NT2/D1 (cell line): ENCODE data around the gene MSH6.

ENCODE experiments used
- DNase-seq: peaks from one replicate; pipeline ENCODE4 v3.0.0-alpha.2; 2011; ENCODE audit warnings: low read depth, low spot score
- H3K27me3 ChIP-seq: 2 replicates; pipeline ENCODE4 v1.6.0; 2011; ENCODE audit warnings: mild to moderate bottlenecking; ENCODE audit not compliant: insufficient read length, insufficient read depth
- H3K36me3 ChIP-seq: 2 replicates; pipeline ENCODE4 v1.6.1; 2011; ENCODE audit warnings: mild to moderate bottlenecking, low read length, mixed read lengths; ENCODE audit not compliant: insufficient read depth, insufficient read length
- H3K4me1 ChIP-seq: 2 replicates; pipeline ENCODE4 v1.5.1; 2011; ENCODE audit not compliant: insufficient read depth, insufficient read length
- H3K4me3 ChIP-seq: 2 replicates; pipeline ENCODE4 v1.5.1; 2011; ENCODE audit warnings: low read depth; ENCODE audit not compliant: insufficient read length
- H3K9ac ChIP-seq: 2 replicates; pipeline ENCODE4 v1.6.0; 2011; ENCODE audit warnings: low read depth; ENCODE audit not compliant: insufficient read length
- H3K9me3 ChIP-seq: 2 replicates; pipeline ENCODE4 v1.5.1; 2011; ENCODE audit warnings: mild to moderate bottlenecking, low read length; ENCODE audit not compliant: insufficient read depth
- SUZ12 ChIP-seq: IDR thresholded peaks from 2 replicates; pipeline ENCODE4 v1.6.1; 2011; ENCODE audit not compliant: insufficient read length, insufficient read depth; ENCODE audit errors: extremely low read depth
- YY1 ChIP-seq: IDR thresholded peaks from 2 replicates; pipeline ENCODE4 v1.6.1; 2011; ENCODE audit not compliant: insufficient read length, insufficient read depth
- ZNF274 ChIP-seq: IDR thresholded peaks from 2 replicates; pipeline ENCODE4 v1.6.1; 2011; ENCODE audit warnings: mild to moderate bottlenecking, low read depth, low read length

Gene MSH6

GRCh38 chr2:47772343-47772742, 10.6 kb upstream of the MSH6 start:
- DNase-seq = no peak
- Histone ChIP-seq H3K9ac (no peak overlapping the region), H3K4me1 (no peaks in the 10 kb centered on the region), H3K27me3 (no peaks in the 10 kb centered on the region), H3K36me3 (no peaks in the 10 kb centered on the region), H3K4me3 (no peak overlapping the region), H3K9me3 (peaks cover 8% of the 10 kb centered on the region; the same call in 1 of the 2 replicates)
- no peak for TF ChIP-seq ZNF274

GRCh38 chr2:47774567-47774966, 8.4 kb upstream of the MSH6 start:
- DNase-seq = no peak
- Histone ChIP-seq H3K36me3 (no peaks in the 10 kb centered on the region), H3K9me3 (peaks cover 8% of the 10 kb centered on the region; the same call in 1 of the 2 replicates), H3K9ac (no peak overlapping the region), H3K4me3 (no peak overlapping the region), H3K4me1 (peaks cover 3% of the 10 kb centered on the region), H3K27me3 (no peaks in the 10 kb centered on the region)
- TF ChIP-seq ZNF274 (no peak), SUZ12 (no peak), YY1 (no peak)

GRCh38 chr2:47777277-47777937, 5.5 kb upstream of the MSH6 start:
- H3K36me3 ChIP-seq = no peaks in the 10 kb centered on the region
- peaks cover 3% of the 10 kb centered on the region for H3K4me1 ChIP-seq
- H3K9me3 ChIP-seq = no peaks in the 10 kb centered on the region
- H3K27me3 ChIP-seq = no peaks in the 10 kb centered on the region
- H3K9ac ChIP-seq = no peak overlapping the region
- DNase-seq = no peak
- H3K4me3 ChIP-seq = no peak overlapping the region
- TF ChIP-seq ZNF274 (no peak), YY1 (no peak), SUZ12 (no peak)

GRCh38 chr2:47778698-47779425, 4.1 kb upstream of the MSH6 start:
- Histone ChIP-seq H3K9me3 (no peaks in the 10 kb centered on the region), H3K9ac (no peak overlapping the region), H3K4me3 (no peak overlapping the region), H3K36me3 (no peaks in the 10 kb centered on the region), H3K27me3 (no peaks in the 10 kb centered on the region), H3K4me1 (peaks cover 3% of the 10 kb centered on the region)
- DNase-seq = no peak
- no peak for TF ChIP-seq YY1
- TF ChIP-seq SUZ12 = no peak
- no peak for TF ChIP-seq ZNF274

GRCh38 chr2:47779426-47779790, 3.5 kb upstream of the MSH6 start:
- no peak overlapping the region for H3K4me3 ChIP-seq
- no peaks in the 10 kb centered on the region for H3K27me3 ChIP-seq
- TF ChIP-seq YY1 (no peak), ZNF274 (no peak), SUZ12 (no peak)
- H3K4me1 ChIP-seq = peaks cover 3% of the 10 kb centered on the region
- no peak overlapping the region for H3K9ac ChIP-seq
- DNase-seq = no peak
- H3K36me3 ChIP-seq = peaks cover under 1% of the 10 kb centered on the region
- H3K9me3 ChIP-seq = no peaks in the 10 kb centered on the region

- H3K4me3 ChIP-seq = peak overlapping the region; percentile 64
- H3K9ac ChIP-seq = peak overlapping the region; percentile 93
- no peak for DNase-seq
- H3K9me3 ChIP-seq = no peaks in the 10 kb centered on the region
- no peaks in the 10 kb centered on the region for H3K27me3 ChIP-seq
- peaks cover 3% of the 10 kb centered on the region for H3K4me1 ChIP-seq
- H3K36me3 ChIP-seq = peaks cover 21% of the 10 kb centered on the region
- TF ChIP-seq YY1 (no peak), SUZ12 (no peak)
Measured at GRCh38 chr2:47782381-47782670, 619 bp upstream of the MSH6 start.

- Histone ChIP-seq H3K4me1 (no peaks in the 10 kb centered on the region), H3K27me3 (no peaks in the 10 kb centered on the region), H3K9me3 (no peaks in the 10 kb centered on the region), H3K4me3 (peak overlapping the region; percentile 83), H3K36me3 (peaks cover 21% of the 10 kb centered on the region), H3K9ac (peak overlapping the region; percentile 96)
- TF ChIP-seq SUZ12 = no peak
- no peak for TF ChIP-seq ZNF274
- no peak for TF ChIP-seq YY1
- DNase-seq = peak; percentile 50
Measured at GRCh38 chr2:47783486-47784351, 774 bp downstream of the MSH6 start.
